ENCODE results near the gene S100B.

Gene S100B

DNA sequence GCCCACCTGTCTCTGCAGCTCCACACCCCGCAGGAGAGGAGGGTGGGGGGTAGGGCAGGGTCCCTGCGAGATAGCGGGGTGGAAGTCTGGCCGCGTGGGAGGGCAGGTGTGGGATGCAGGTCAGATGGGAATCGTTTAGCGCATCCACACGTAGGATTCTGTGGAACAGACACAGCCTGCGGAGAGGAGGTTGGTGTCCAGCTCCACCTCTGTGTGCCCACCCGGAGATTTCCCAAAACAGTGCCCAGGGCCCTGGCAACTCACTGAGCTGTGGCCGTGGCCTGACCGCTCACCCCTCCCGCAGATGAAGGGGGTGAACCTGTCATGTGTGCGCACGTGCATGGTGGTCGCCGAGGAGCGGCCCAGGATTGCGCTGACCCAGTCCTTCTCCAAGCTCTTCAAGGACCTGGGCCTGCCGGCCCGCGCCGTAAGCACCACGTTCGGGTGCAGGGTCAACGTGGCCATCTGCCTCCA lies 46.9 kb downstream of the S100B start:
- no peak for DNase-seq

DNA sequence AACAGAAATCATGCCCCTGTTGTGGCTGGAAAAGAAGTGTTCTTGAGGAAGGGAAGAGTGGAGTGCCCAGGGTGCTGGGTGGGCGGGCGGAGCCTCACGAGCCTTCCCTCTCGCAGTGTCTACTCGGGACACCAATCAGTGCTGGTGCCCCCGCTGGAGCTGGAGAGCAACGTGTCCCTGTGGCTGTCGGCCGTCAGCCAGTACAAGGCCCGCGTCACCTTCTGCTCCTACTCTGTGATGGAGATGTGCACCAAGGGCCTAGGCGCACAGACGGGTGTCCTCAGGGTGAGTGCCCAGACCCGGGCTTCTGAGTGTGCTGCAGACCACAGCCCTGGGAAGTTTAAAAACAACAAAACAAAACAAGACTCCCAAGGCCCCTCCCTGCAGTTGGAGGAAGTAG lies 47.4 kb downstream of the S100B start:
- no peak for DNase-seq

DNA sequence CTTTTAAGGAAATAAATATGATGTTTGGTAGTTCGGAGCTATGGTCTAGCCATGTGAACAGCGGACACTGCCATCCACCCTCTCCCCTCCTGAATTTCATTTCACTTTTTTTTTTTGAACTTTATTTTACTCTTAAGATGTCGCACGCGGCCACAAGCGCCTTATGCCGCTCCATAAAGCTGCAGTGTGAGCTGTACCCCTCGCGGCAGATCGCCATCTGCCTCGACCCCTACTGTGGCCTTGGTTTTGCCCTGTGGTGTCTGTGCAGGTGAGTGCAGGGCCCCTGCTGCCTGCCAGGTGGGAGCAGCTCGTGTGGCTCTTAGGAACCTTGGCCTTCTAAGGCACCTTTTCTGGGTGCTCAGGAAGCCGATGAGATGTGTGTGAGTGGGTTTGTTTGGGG lies 48.1 kb downstream of the S100B start:
- no peak for DNase-seq

DNA sequence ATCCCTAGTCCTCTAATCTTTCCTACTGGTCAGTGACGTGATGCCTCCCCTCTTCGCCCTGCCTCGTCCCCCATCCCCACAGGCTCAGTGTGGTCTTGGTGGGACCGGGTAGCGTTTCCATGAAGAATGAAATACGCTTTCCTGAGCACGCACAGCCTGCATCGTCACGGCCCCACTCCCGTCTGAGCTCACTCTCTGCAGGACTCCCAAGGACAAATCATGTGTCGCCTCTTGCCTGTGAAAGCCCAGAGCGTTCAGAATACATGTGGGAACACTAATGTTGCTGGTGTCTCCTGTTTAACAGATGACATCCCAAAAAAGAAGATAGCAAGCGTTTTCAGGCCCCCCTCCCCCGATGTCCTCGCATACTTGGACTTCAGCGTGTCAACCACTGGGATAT lies 49.2 kb downstream of the S100B start:
- DNase-seq: no peak

DNA sequence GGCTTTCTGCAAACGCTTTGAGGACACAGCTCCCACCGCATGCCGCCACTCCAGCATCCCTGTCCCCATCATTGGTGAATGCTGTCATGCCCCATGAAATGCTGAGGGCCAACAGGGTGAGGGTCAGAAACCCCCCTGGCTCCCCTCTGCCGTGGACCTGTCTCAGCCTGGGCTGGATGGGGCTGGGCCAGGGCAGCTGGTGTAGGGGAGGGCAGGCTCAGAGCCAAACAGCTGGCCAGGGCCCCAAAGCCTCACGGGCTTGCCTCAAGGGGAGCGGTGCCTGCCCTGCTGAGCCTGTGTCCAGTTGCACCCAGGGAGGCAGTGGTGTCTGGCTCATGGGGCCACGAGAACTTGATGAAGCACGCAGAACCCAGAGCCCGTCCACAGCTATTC lies 49.7 kb downstream of the S100B start:
- DNase-seq: no peak

DNA sequence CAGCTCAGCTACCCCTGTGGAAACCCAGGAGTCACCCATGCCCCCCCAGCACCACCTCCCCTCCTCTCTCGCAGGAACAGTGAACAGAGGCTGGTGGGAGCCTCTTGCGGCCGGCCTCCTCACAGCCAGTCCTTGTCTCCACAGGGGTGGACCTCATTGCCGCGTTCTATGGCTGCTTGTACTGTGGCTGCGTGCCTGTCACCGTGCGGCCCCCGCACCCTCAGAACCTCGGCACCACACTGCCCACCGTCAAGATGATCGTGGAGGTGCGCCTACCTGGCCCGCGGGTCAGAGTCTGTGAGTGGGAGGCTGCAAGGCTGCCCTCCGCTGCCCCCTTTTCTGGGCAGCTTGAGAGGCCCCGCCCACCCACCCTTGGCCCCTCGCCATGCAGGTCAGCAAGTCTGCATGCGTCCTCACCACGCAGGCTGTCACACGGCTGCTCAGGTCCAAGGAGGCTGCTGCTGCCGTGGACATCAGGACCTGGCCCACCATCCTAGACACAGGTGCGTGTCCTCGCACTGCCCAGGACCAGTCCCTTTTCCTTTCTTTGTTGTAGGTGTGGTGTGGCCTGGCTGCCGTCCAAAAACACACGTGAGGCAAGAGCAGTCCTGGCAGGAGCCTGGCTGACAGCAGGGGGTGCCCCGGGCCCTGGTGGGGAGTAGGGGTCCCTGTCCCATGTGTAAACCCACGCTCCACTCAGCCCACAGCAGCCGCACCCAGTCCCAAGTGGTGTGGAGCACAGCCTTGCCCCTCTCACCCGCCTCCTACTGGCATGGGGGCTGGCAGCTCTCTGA lies 50.3 kb downstream of the S100B start:
- DNase-seq: no peak

DNA sequence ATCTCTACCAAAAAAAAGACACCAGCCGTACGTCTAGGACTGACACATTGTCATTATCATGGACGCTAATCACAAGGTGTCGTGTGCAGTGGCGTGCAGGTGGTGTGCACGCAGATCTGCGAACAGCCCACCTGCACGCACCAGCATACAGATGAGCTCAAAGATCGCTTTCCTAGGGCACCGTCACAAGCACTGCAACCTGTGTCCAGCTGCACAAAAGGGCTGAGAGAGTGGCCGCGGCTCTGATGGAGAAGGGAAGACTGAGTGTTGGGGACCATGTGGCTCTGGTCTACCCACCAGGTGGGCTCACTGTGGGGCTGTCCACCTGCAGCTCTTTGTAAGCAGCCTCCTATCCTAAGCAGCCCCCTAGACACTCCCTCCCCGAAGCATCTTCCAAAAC lies 50.9 kb downstream of the S100B start:
- DNase-seq: no peak

DNA sequence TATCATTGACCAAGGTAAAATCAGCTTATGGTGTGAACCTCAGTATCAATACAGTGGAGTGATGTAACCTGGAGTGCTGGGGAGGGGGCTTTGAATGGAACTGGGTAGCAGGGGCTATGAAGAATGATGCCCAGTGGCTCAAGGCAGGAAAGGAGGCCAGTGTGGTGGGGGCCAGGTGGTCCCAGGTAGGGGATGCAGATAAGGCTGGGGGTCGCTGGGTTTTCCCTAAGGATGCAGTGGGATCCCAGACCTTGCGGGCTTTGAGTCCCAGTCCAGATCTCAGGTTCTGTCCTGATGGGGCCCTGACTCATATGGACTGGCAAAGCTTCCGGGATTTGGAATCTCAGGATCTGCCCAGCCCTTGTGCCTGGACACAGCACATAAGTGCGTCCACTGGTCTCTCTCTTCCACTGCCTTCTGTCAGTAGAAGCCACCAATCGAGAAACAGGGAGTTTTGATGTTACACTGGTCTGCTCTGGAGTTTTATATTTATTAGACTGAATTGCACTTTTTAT lies 52.0 kb downstream of the S100B start:
- DNase-seq: no peak

DNA sequence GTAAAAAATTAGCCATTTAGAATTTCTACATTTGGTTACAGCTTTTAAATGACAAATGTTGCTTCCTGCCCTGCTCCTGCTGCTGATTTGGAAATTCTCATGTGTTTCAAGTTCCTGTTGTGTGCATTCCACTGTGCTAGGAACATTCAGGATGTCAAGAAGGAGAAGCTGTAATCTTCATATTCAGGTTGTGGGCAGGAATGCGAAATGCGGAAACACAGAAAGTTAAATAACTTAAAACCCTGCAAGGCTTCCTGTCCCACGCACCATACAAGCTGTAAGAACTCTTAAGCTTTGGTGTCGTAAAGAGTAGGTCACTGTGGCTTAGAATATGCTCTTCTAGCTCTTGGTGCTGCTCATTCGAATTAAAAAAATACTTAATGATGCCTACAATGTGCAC lies 52.6 kb downstream of the S100B start:
- peak; percentile 46 for DNase-seq

DNA sequence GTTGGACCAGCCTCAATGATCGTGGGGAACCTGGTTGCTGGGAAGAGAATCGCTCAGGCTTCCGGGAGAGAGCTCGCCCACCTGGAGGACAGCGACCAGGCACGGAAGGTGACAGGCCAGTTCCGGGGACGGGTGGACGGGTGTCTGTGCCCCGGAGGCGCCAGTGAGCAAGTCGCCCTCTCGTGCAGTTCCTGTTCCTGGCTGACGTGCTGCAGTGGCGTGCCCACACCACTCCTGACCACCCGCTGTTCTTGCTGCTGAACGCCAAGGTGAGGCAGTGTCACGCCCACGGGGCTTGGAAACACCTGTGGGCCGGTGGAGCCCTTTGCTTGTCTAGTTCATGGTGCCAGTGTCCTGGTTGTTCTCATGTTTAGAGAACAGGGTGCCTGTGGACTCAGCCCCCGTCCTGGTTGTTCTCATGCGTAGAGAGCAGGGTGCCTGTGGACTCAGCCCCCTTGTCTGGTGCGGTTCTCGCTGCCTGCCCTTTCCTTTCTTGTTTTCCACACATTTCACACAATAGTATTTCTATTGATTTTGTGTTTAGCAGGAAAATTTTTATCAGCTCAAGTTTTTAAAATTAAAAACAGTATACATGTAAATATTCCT lies 53.1 kb downstream of the S100B start:
- DNase-seq: peak; percentile 48

DNA sequence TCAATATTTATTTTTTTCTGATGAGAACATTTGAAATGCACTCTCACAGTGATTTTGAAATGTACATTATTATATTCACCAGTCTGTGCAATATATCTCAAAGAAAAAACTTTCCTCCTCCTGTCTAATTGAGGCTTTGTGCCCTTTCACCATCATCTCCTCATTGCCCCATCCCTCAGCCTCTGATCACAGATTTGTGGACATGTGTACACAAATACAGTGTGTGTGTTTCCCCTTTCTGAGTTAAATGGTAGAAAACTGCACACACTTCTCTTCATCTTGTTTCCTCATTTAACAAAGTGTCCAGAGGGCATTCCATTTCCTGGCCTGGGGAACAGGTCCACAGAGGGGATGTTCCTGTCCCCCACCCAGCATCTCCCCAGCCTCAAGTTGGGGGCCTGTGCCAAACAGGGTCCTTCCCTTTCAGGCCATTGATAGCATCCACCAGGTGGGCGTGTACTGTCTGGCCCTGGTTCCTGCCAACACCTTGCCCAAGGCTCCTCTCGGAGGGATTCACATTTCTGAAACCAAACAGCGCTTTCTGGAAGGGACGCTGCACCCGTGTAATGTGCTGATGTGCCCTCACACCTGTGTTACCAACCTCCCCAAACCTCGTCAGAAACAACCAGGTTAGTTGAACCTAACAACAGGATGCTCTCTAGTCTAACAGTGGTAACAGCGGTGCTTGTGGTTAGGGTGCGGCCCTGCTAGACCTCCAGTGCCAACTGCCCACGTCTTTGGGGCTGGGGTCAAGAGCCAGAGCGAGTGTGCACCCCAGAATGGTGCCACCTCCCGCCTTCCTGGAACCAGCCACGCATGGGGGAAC lies 54.6 kb downstream of the S100B start:
- peak; percentile 88 for DNase-seq

DNA sequence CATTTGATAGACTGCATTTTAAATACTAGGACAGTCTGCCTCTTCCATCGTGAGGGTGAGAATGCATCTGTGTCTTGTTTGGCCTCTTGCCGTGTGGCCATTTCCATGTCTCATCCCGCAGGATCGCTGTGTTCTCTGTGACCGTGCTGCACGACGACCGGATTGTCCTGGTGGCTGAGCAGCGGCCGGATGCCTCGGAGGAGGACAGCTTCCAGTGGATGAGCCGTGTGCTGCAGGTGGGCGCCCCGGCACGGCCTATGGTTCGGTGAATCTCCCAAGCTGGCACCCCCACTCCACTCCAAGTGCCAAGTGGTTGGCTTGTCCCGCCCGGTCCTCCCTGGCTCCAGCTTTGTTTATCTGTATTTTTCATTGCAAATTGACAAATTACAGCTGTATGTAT lies 55.2 kb downstream of the S100B start:
- DNase-seq: no peak

Data from CD4-positive, alpha-beta T cell treated with Interleukin-4 for 4 hours (primary cell).